Measurements from ENCODE around the gene SERP2.

SERP2 gene

GRCh38 chr13:44365008-44365407 is 8.6 kb upstream of the SERP2 start:
- Histone ChIP-seq H3K36me3 (ENCODE audit: control insufficient read depth in 4 of 4, insufficient read depth in 4 of 4, low read length in 3 of 4) (no peaks in the 10 kb centered on the region), H3K9me3 (ENCODE audit: control extremely low read depth in 1 of 5, control insufficient read depth in 4 of 5, insufficient read depth in 2 of 5, low read depth in 1 of 5, low read length in 4 of 5) (no peaks in the 10 kb centered on the region), H3K4me1 (ENCODE audit: control extremely low read depth in 1 of 4, control insufficient read depth in 4 of 4, insufficient read depth in 4 of 4, low read length in 3 of 4) (peaks cover 14 to 54% (median 33%) of the 10 kb centered on the region in 4 experiments), H3K27ac (ENCODE audit: insufficient read depth in 1 of 2, low read depth in 1 of 2, low read length in 2 of 2, poor library complexity in 1 of 2, severe bottlenecking in 2 of 2) (no peak overlapping the region), H3K4me3 (ENCODE audit: control insufficient read depth in 1 of 7, extremely low read depth in 1 of 7, insufficient read depth in 4 of 7, low read depth in 2 of 7, low read length in 6 of 7) (no peak overlapping the region), H3K27me3 (replicated peaks in 2 of 5; ENCODE audit: control insufficient read depth in 4 of 5, insufficient read depth in 5 of 5, low read length in 4 of 5) (no peaks in the 10 kb centered on the region)
- POLR2A ChIA-PET, result no interaction called here
- CTCF ChIA-PET, result no interaction called here
- WGBS (ENCODE audit: insufficient coverage), result 100% methylated on average over 1 of the region's 3 CpGs
- DNase-seq, result no peak

GRCh38 chr13:44365899-44366298 is 7.7 kb upstream of the SERP2 start:
- ChIA-PET CTCF (no interaction called here), POLR2A (no interaction called here)
- H3K27me3 ChIP-seq (replicated peaks in 2 of 5; ENCODE audit: control insufficient read depth in 4 of 5, insufficient read depth in 5 of 5, low read length in 4 of 5), result no peaks in the 10 kb centered on the region
- no peak overlapping the region for H3K4me3 ChIP-seq (ENCODE audit: control insufficient read depth in 1 of 7, extremely low read depth in 1 of 7, insufficient read depth in 4 of 7, low read depth in 2 of 7, low read length in 6 of 7)
- no peaks in the 10 kb centered on the region for H3K36me3 ChIP-seq (ENCODE audit: control insufficient read depth in 4 of 4, insufficient read depth in 4 of 4, low read length in 3 of 4)
- DNase-seq, result no peak
- H3K27ac ChIP-seq (ENCODE audit: insufficient read depth in 1 of 2, low read depth in 1 of 2, low read length in 2 of 2, poor library complexity in 1 of 2, severe bottlenecking in 2 of 2), result no peak overlapping the region
- H3K4me1 ChIP-seq (ENCODE audit: control extremely low read depth in 1 of 4, control insufficient read depth in 4 of 4, insufficient read depth in 4 of 4, low read length in 3 of 4), result peaks cover 14 to 63% (median 41%) of the 10 kb centered on the region in 4 experiments
- WGBS (ENCODE audit: insufficient coverage), result 100% methylated on average over 2 of the region's 3 CpGs
- H3K9me3 ChIP-seq (ENCODE audit: control extremely low read depth in 1 of 5, control insufficient read depth in 4 of 5, insufficient read depth in 2 of 5, low read depth in 1 of 5, low read length in 4 of 5), result no peaks in the 10 kb centered on the region

- peak in 2 of 3 donors; percentile 50 to 69 for DNase-seq
- 4% methylated on average over 5 of the region's 6 CpGs for WGBS (ENCODE audit: insufficient coverage)
- H3K9me3 ChIP-seq (ENCODE audit: control extremely low read depth in 1 of 5, control insufficient read depth in 4 of 5, insufficient read depth in 2 of 5, low read depth in 1 of 5, low read length in 4 of 5), result no peaks in the 10 kb centered on the region
- peaks cover 13 to 56% (median 31%) of the 10 kb centered on the region in 4 experiments for H3K4me1 ChIP-seq (ENCODE audit: control extremely low read depth in 1 of 4, control insufficient read depth in 4 of 4, insufficient read depth in 4 of 4, low read length in 3 of 4)
- POLR2A ChIA-PET, result no interaction called here
- no peaks in the 10 kb centered on the region for H3K36me3 ChIP-seq (ENCODE audit: control insufficient read depth in 4 of 4, insufficient read depth in 4 of 4, low read length in 3 of 4)
- H3K27me3 ChIP-seq (replicated peaks in 2 of 5; ENCODE audit: control insufficient read depth in 4 of 5, insufficient read depth in 5 of 5, low read length in 4 of 5), result no peaks in the 10 kb centered on the region
- no peak overlapping the region for H3K4me3 ChIP-seq (ENCODE audit: control insufficient read depth in 1 of 7, extremely low read depth in 1 of 7, insufficient read depth in 4 of 7, low read depth in 2 of 7, low read length in 6 of 7)
- no peak overlapping the region for H3K27ac ChIP-seq (ENCODE audit: insufficient read depth in 1 of 2, low read depth in 1 of 2, low read length in 2 of 2, poor library complexity in 1 of 2, severe bottlenecking in 2 of 2)
- CTCF ChIA-PET, result interaction anchor here (1.2 to 2.3 kb wide), 8 partner anchors 10 to 125 kb away, joined by 3 to 7 read pairs (median 4); no protein-coding TSS in a partner anchor
These were observed 5.5 kb upstream of the SERP2 start for GRCh38 chr13:44368062-44368591.

GRCh38 chr13:44368599-44369368 is 4.8 kb upstream of the SERP2 start:
- CTCF ChIA-PET, result interaction anchor here (1.2 to 2.3 kb wide), 8 partner anchors 10 to 126 kb away, joined by 3 to 7 read pairs (median 4); no protein-coding TSS in a partner anchor
- no peak overlapping the region for H3K4me3 ChIP-seq (ENCODE audit: control insufficient read depth in 1 of 7, extremely low read depth in 1 of 7, insufficient read depth in 4 of 7, low read depth in 2 of 7, low read length in 6 of 7)
- no peak overlapping the region for H3K27ac ChIP-seq (ENCODE audit: insufficient read depth in 1 of 2, low read depth in 1 of 2, low read length in 2 of 2, poor library complexity in 1 of 2, severe bottlenecking in 2 of 2)
- no peaks in the 10 kb centered on the region for H3K36me3 ChIP-seq (ENCODE audit: control insufficient read depth in 4 of 4, insufficient read depth in 4 of 4, low read length in 3 of 4)
- H3K27me3 ChIP-seq (replicated peaks in 2 of 5; ENCODE audit: control insufficient read depth in 4 of 5, insufficient read depth in 5 of 5, low read length in 4 of 5), result no peaks in the 10 kb centered on the region
- peaks cover 10 to 56% (median 31%) of the 10 kb centered on the region in 4 experiments for H3K4me1 ChIP-seq (ENCODE audit: control extremely low read depth in 1 of 4, control insufficient read depth in 4 of 4, insufficient read depth in 4 of 4, low read length in 3 of 4)
- 62% methylated on average over 2 of the region's 5 CpGs for WGBS (ENCODE audit: insufficient coverage)
- H3K9me3 ChIP-seq (ENCODE audit: control extremely low read depth in 1 of 5, control insufficient read depth in 4 of 5, insufficient read depth in 2 of 5, low read depth in 1 of 5, low read length in 4 of 5), result no peaks in the 10 kb centered on the region
- POLR2A ChIA-PET, result no interaction called here
- peak in 2 of 3 donors; percentile 71 to 81 for DNase-seq

- CTCF ChIA-PET, result interaction anchor here (1.0 to 1.5 kb wide), 2 partner anchors 10 to 128 kb away, joined by 3 to 5 read pairs; no protein-coding TSS in a partner anchor
- DNase-seq, result no peak
- no peaks in the 10 kb centered on the region for H3K36me3 ChIP-seq (ENCODE audit: control insufficient read depth in 4 of 4, insufficient read depth in 4 of 4, low read length in 3 of 4)
- H3K9me3 ChIP-seq (ENCODE audit: control extremely low read depth in 1 of 5, control insufficient read depth in 4 of 5, insufficient read depth in 2 of 5, low read depth in 1 of 5, low read length in 4 of 5), result no peaks in the 10 kb centered on the region
- no peak overlapping the region for H3K27ac ChIP-seq (ENCODE audit: insufficient read depth in 1 of 2, low read depth in 1 of 2, low read length in 2 of 2, poor library complexity in 1 of 2, severe bottlenecking in 2 of 2)
- H3K27me3 ChIP-seq (replicated peaks in 2 of 5; ENCODE audit: control insufficient read depth in 4 of 5, insufficient read depth in 5 of 5, low read length in 4 of 5), result no peaks in the 10 kb centered on the region
- no CpG with 5 or more reads among the region's 3 CpGs for WGBS (ENCODE audit: insufficient coverage)
- H3K4me3 ChIP-seq (ENCODE audit: control insufficient read depth in 1 of 7, extremely low read depth in 1 of 7, insufficient read depth in 4 of 7, low read depth in 2 of 7, low read length in 6 of 7), result no peak overlapping the region
- H3K4me1 ChIP-seq (ENCODE audit: control extremely low read depth in 1 of 4, control insufficient read depth in 4 of 4, insufficient read depth in 4 of 4, low read length in 3 of 4), result peaks cover 1 to 57% (median 28%) of the 10 kb centered on the region in 4 experiments
- POLR2A ChIA-PET, result no interaction called here
These were observed 2.2 kb upstream of the SERP2 start for GRCh38 chr13:44371421-44371820.

GRCh38 chr13:44373247-44373600 is 400 bp upstream of the SERP2 start:
- no peak for DNase-seq
- no peaks in the 10 kb centered on the region for H3K9me3 ChIP-seq (ENCODE audit: control extremely low read depth in 1 of 5, control insufficient read depth in 4 of 5, insufficient read depth in 2 of 5, low read depth in 1 of 5, low read length in 4 of 5)
- 67% methylated on average over 29 of the region's 29 CpGs for WGBS (ENCODE audit: insufficient coverage)
- no peaks in the 10 kb centered on the region for H3K27me3 ChIP-seq (replicated peaks in 2 of 5; ENCODE audit: control insufficient read depth in 4 of 5, insufficient read depth in 5 of 5, low read length in 4 of 5)
- H3K4me1 ChIP-seq (ENCODE audit: control extremely low read depth in 1 of 4, control insufficient read depth in 4 of 4, insufficient read depth in 4 of 4, low read length in 3 of 4), result peaks cover 1 to 52% (median 24%) of the 10 kb centered on the region in 4 experiments
- ChIA-PET CTCF (interaction anchor here (1.2 kb wide), 1 partner anchor 11 kb away, joined by 3 read pairs; no protein-coding TSS in a partner anchor), POLR2A (no interaction called here)
- H3K4me3 ChIP-seq (ENCODE audit: control insufficient read depth in 1 of 7, extremely low read depth in 1 of 7, insufficient read depth in 4 of 7, low read depth in 2 of 7, low read length in 6 of 7), result peak overlapping the region in 4 of 7 experiments; percentile 43 to 76 (median 66)
- no peaks in the 10 kb centered on the region for H3K36me3 ChIP-seq (ENCODE audit: control insufficient read depth in 4 of 4, insufficient read depth in 4 of 4, low read length in 3 of 4)
- no peak overlapping the region for H3K27ac ChIP-seq (ENCODE audit: insufficient read depth in 1 of 2, low read depth in 1 of 2, low read length in 2 of 2, poor library complexity in 1 of 2, severe bottlenecking in 2 of 2)

GRCh38 chr13:44374348-44374712 is 706 bp downstream of the SERP2 start:
- CTCF ChIA-PET, result interaction anchor here (1.2 to 2.8 kb wide), 5 partner anchors 33 to 135 kb away, joined by 3 to 11 read pairs (median 3); no protein-coding TSS in a partner anchor
- H3K4me1 ChIP-seq (ENCODE audit: control extremely low read depth in 1 of 4, control insufficient read depth in 4 of 4, insufficient read depth in 4 of 4, low read length in 3 of 4), result peaks cover 1 to 41% (median 20%) of the 10 kb centered on the region in 4 experiments
- WGBS (ENCODE audit: insufficient coverage), result 87% methylated on average over 8 of the region's 10 CpGs
- H3K4me3 ChIP-seq (ENCODE audit: control insufficient read depth in 1 of 7, extremely low read depth in 1 of 7, insufficient read depth in 4 of 7, low read depth in 2 of 7, low read length in 6 of 7), result peak overlapping the region in 4 of 7 experiments; percentile 13 to 76 (median 38)
- POLR2A ChIA-PET, result interaction anchor here (0.8 to 1.4 kb wide), 2 partner anchors 37 to 51 kb away, joined by 3 read pairs; no protein-coding TSS in a partner anchor
- no peaks in the 10 kb centered on the region for H3K36me3 ChIP-seq (ENCODE audit: control insufficient read depth in 4 of 4, insufficient read depth in 4 of 4, low read length in 3 of 4)
- no peak for DNase-seq
- no peaks in the 10 kb centered on the region for H3K27me3 ChIP-seq (replicated peaks in 2 of 5; ENCODE audit: control insufficient read depth in 4 of 5, insufficient read depth in 5 of 5, low read length in 4 of 5)
- H3K27ac ChIP-seq (ENCODE audit: insufficient read depth in 1 of 2, low read depth in 1 of 2, low read length in 2 of 2, poor library complexity in 1 of 2, severe bottlenecking in 2 of 2), result no peak overlapping the region
- no peaks in the 10 kb centered on the region for H3K9me3 ChIP-seq (ENCODE audit: control extremely low read depth in 1 of 5, control insufficient read depth in 4 of 5, insufficient read depth in 2 of 5, low read depth in 1 of 5, low read length in 4 of 5)

Data from common myeloid progenitor, CD34-positive (primary cell).